ENCODE measurements around the gene PTPDC1. TPM values are rescaled to one million over a fixed set of nuclear protein-coding genes. Genes with fewer than 3 reads are reported as not detected.

PTPDC1 gene
- total RNA-seq, 1 experiment from 2014 or later = 5.4 TPM

GRCh38 chr9:94081864-94082463 lies 2.3 kb upstream of the PTPDC1 start:
- no peaks in the 10 kb centered on the region for H3K9me2 ChIP-seq (replicated peaks; ENCODE audit: low read length)
- H3K4me1 ChIP-seq (ENCODE audit: insufficient read depth, low read length) = peaks cover 13% of the 10 kb centered on the region
- ChIA-PET POLR2A (ENCODE audit: unreplicated experiment) (no interaction called here), CTCF (no interaction called here)
- no peak for DNase-seq
- no peaks in the 10 kb centered on the region for H3F3A ChIP-seq (ENCODE audit: low read length, unreplicated experiment)
- TF ChIP-seq EZH2phosphoT487 (IDR thresholded peaks at IDR 0.05; ENCODE audit: borderline replicate concordance, low read length) (no peak), EZH2 (IDR thresholded peaks at IDR 0.05; ENCODE audit: low read length, unreplicated experiment) (no peak), CTCF (conservative IDR thresholded peaks at IDR 0.05; ENCODE audit: low read depth, low read length) (no peak)
- no peaks in the 10 kb centered on the region for H3K36me3 ChIP-seq (ENCODE audit: low read depth, low read length)
- no peak overlapping the region for H3K4me2 ChIP-seq (ENCODE audit: low read length)
- H3K79me2 ChIP-seq (ENCODE audit: low read length) = no peaks in the 10 kb centered on the region
- H3K27ac ChIP-seq (ENCODE audit: low read length) = no peak overlapping the region
- no peak overlapping the region for H3K4me3 ChIP-seq (ENCODE audit: low read length)
- no peaks in the 10 kb centered on the region for H3K9me3 ChIP-seq (ENCODE audit: low read length)
- intact Hi-C loops (cut with micrococcal nuclease) = no loop called here
- H4K20me1 ChIP-seq (ENCODE audit: low read length) = no peaks in the 10 kb centered on the region
- ATAC-seq = no peak
- no peaks in the 10 kb centered on the region for H3K27me3 ChIP-seq (ENCODE audit: low read length)
- H3K9ac ChIP-seq (ENCODE audit: low read length) = no peak overlapping the region
- no TSS peak for BruUV-seq (replicated peaks)
- no peak overlapping the region for H2AFZ ChIP-seq (ENCODE audit: low read length)

GRCh38 chr9:94082553-94082952 lies 1.7 kb upstream of the PTPDC1 start:
- Histone ChIP-seq H3K4me3 (ENCODE audit: low read length) (no peak overlapping the region), H3K27ac (ENCODE audit: low read length) (no peak overlapping the region), H3K9ac (ENCODE audit: low read length) (no peak overlapping the region), H2AFZ (ENCODE audit: low read length) (no peak overlapping the region), H3K79me2 (ENCODE audit: low read length) (no peaks in the 10 kb centered on the region), H3K36me3 (ENCODE audit: low read depth, low read length) (no peaks in the 10 kb centered on the region), H3K27me3 (ENCODE audit: low read length) (no peaks in the 10 kb centered on the region), H3K4me1 (ENCODE audit: insufficient read depth, low read length) (peaks cover 16% of the 10 kb centered on the region), H3K4me2 (ENCODE audit: low read length) (no peak overlapping the region), H3K9me3 (ENCODE audit: low read length) (no peaks in the 10 kb centered on the region), H3K9me2 (replicated peaks; ENCODE audit: low read length) (no peaks in the 10 kb centered on the region), H3F3A (ENCODE audit: low read length, unreplicated experiment) (no peaks in the 10 kb centered on the region), H4K20me1 (ENCODE audit: low read length) (no peaks in the 10 kb centered on the region)
- DNase-seq (no peak), ATAC-seq (no peak)
- ChIA-PET CTCF (no interaction called here), POLR2A (ENCODE audit: unreplicated experiment) (no interaction called here)
- intact Hi-C loops (cut with micrococcal nuclease) = no loop called here
- no peak for TF ChIP-seq CTCF (conservative IDR thresholded peaks at IDR 0.05; ENCODE audit: low read depth, low read length)
- no peak for TF ChIP-seq EZH2 (IDR thresholded peaks at IDR 0.05; ENCODE audit: low read length, unreplicated experiment)
- no peak for TF ChIP-seq EZH2phosphoT487 (IDR thresholded peaks at IDR 0.05; ENCODE audit: borderline replicate concordance, low read length)
- no TSS peak for BruUV-seq (replicated peaks)

GRCh38 chr9:94082956-94083355 lies 1.3 kb upstream of the PTPDC1 start:
- ChIA-PET POLR2A (ENCODE audit: unreplicated experiment) (no interaction called here), CTCF (no interaction called here)
- Histone ChIP-seq H3K4me3 (ENCODE audit: low read length) (no peak overlapping the region), H2AFZ (ENCODE audit: low read length) (no peak overlapping the region), H4K20me1 (ENCODE audit: low read length) (no peaks in the 10 kb centered on the region), H3K4me1 (ENCODE audit: insufficient read depth, low read length) (peaks cover 16% of the 10 kb centered on the region), H3K4me2 (ENCODE audit: low read length) (no peak overlapping the region), H3K79me2 (ENCODE audit: low read length) (no peaks in the 10 kb centered on the region), H3K27me3 (ENCODE audit: low read length) (no peaks in the 10 kb centered on the region), H3K36me3 (ENCODE audit: low read depth, low read length) (no peaks in the 10 kb centered on the region), H3K9ac (ENCODE audit: low read length) (no peak overlapping the region), H3K9me2 (replicated peaks; ENCODE audit: low read length) (no peaks in the 10 kb centered on the region), H3K27ac (ENCODE audit: low read length) (no peak overlapping the region), H3K9me3 (ENCODE audit: low read length) (no peaks in the 10 kb centered on the region), H3F3A (ENCODE audit: low read length, unreplicated experiment) (no peaks in the 10 kb centered on the region)
- TF ChIP-seq CTCF (conservative IDR thresholded peaks at IDR 0.05; ENCODE audit: low read depth, low read length) = no peak
- TF ChIP-seq EZH2phosphoT487 (IDR thresholded peaks at IDR 0.05; ENCODE audit: borderline replicate concordance, low read length) = no peak
- TF ChIP-seq EZH2 (IDR thresholded peaks at IDR 0.05; ENCODE audit: low read length, unreplicated experiment) = no peak
- intact Hi-C loops (cut with micrococcal nuclease) = no loop called here
- DNase-seq = no peak
- BruUV-seq (replicated peaks) = no TSS peak
- no peak for ATAC-seq
